HK-2 (cell line): ENCODE measurements around the gene ATP6V1F.

Source experiments
- DNase-seq: peaks from one replicate; pipeline ENCODE4 v3.0.0-alpha.2; 2018; ENCODE audit not compliant: unreplicated experiment

ATP6V1F gene

GRCh38 chr7:128867842-128868623, 5.4 kb downstream of the ATP6V1F start:
- DNase-seq, result no peak

GRCh38 chr7:128868624-128869137, 6.0 kb downstream of the ATP6V1F start:
- no peak for DNase-seq

- DNase-seq, result no peak
These were observed 6.7 kb downstream of the ATP6V1F start for GRCh38 chr7:128869138-128869943.

GRCh38 chr7:128869944-128870285, 7.3 kb downstream of the ATP6V1F start:
- DNase-seq, result no peak

- DNase-seq, result no peak
These were observed 8.4 kb downstream of the ATP6V1F start for GRCh38 chr7:128871050-128871449.

GRCh38 chr7:128872394-128872824, 9.8 kb downstream of the ATP6V1F start:
- no peak for DNase-seq

GRCh38 chr7:128873234-128873633, 10.6 kb downstream of the ATP6V1F start:
- no peak for DNase-seq

- DNase-seq, result no peak
These were observed 11.7 kb downstream of the ATP6V1F start for GRCh38 chr7:128874140-128875031.

- DNase-seq, result no peak
These were observed 12.9 kb downstream of the ATP6V1F start for GRCh38 chr7:128875523-128875948.

- no peak for DNase-seq
These were observed 13.5 kb downstream of the ATP6V1F start for GRCh38 chr7:128876127-128876526.

GRCh38 chr7:128876586-128876977, 13.9 kb downstream of the ATP6V1F start:
- DNase-seq, result no peak

GRCh38 chr7:128876978-128877755, 14.5 kb downstream of the ATP6V1F start:
- no peak for DNase-seq

- no peak for DNase-seq
These were observed 15.1 kb downstream of the ATP6V1F start for GRCh38 chr7:128877756-128878120.

GRCh38 chr7:128878226-128879105, 15.8 kb downstream of the ATP6V1F start:
- no peak for DNase-seq

GRCh38 chr7:128879461-128879938, 16.8 kb downstream of the ATP6V1F start:
- DNase-seq, result no peak

GRCh38 chr7:128879939-128880746, 17.5 kb downstream of the ATP6V1F start:
- peak; percentile 64 for DNase-seq

GRCh38 chr7:128880791-128881457, 18.3 kb downstream of the ATP6V1F start:
- DNase-seq, result no peak

GRCh38 chr7:128881458-128882125, 18.9 kb downstream of the ATP6V1F start:
- DNase-seq, result no peak
